GM12878 (cell line): Measurements from ENCODE around the gene MAPK9. TPM values are rescaled to one million over a fixed set of nuclear protein-coding genes. Genes with fewer than 3 reads are reported as not detected.
A peak's percentile ranks its signal among the peaks of the same experiment; 100 is the strongest.

Experiments
- ATAC-seq: fragments of 200-7000 bp; cut with Tn5 transposase; 3 replicates; pipeline ENCODE4 v1.9.1; 2020; ENCODE audit warnings: mild to moderate bottlenecking, moderate library complexity
- Bru-seq: library from RNA; stranded (reverse); fragments of 400-500 nt; gene quantifications from one replicate; lab custom pipeline; 2021; lab: Mats Ljungman, UMichigan
- BruChase-seq, 2 experiments: library from RNA; stranded (reverse); fragments of 400-500 nt; gene quantifications; one replicate each; lab custom pipeline; 2021; lab: Mats Ljungman, UMichigan
- BruUV-seq: library from RNA; stranded (reverse); fragments of 400-500 nt; replicated peaks from 2 replicates; lab custom pipeline; 2021; lab: Mats Ljungman, UMichigan
- CTCF ChIA-PET: fragments of 300-600 bp; sonication (Branson Sonifier 250); formaldehyde crosslinking; extraction: SDS; loops from one replicate; lab custom pipeline; 2021; ENCODE audit warnings: inconsistent platforms; lab: Yijun Ruan, JAX
- POLR2A ChIA-PET: fragments of 350-600 bp; formaldehyde crosslinking; extraction: SDS; loops from one replicate; lab custom pipeline; 2021; ENCODE audit warnings: inconsistent platforms; lab: Charles Lee
- RAD21 ChIA-PET: fragments of 300-600 bp; sonication (Branson Sonifier 250); formaldehyde crosslinking; loops from one replicate; lab custom pipeline; 2023; ENCODE audit warnings: antibody characterized with exemption; ENCODE audit not compliant: unreplicated experiment; lab: Charles Lee
- SMC1A ChIA-PET: fragments of 300-600 bp; sonication (Branson Sonifier 250); formaldehyde crosslinking; loops from one replicate; lab custom pipeline; 2023; ENCODE audit not compliant: unreplicated experiment, uncharacterized antibody; lab: Charles Lee
- DNase-seq: peaks from one replicate; pipeline ENCODE4 v3.0.0-alpha.2; 2011; ENCODE audit warnings: low read depth, low spot score
- FAIRE-seq: peaks from 3 replicates; lab custom pipeline; 2011; peaks lifted over from hg19 to GRCh38; lab: Jason Lieb, UNC
- H2AFZ ChIP-seq: 2 replicates; pipeline ENCODE4 v1.6.0; 2011; ENCODE audit warnings: low read depth, low read length, control low read depth; ENCODE audit not compliant: control insufficient read depth
- H3K27ac ChIP-seq: 2 replicates; pipeline ENCODE4 v1.5.1; 2011; ENCODE audit warnings: control low read depth; ENCODE audit not compliant: control insufficient read depth, insufficient read depth
- H3K27me3 ChIP-seq, 2 experiments: replicated peaks in 1 of 2; 2 replicates each; pipeline versions ENCODE4 v1.6.0 to v1.6.1; 2011; ENCODE audit warnings: low read length in 1 of 2; ENCODE audit not compliant: control insufficient read depth in 2 of 2, insufficient read depth in 2 of 2
- H3K36me3 ChIP-seq, 2 experiments: 2 replicates each; pipeline ENCODE4 v1.5.1; 2011; ENCODE audit warnings: low read length in 1 of 2; ENCODE audit not compliant: control insufficient read depth in 2 of 2, insufficient read depth in 2 of 2
- H3K4me1 ChIP-seq: 2 replicates; pipeline ENCODE4 v1.6.1; 2011; ENCODE audit warnings: mild to moderate bottlenecking, low read length, moderate library complexity, mixed read lengths; ENCODE audit not compliant: control insufficient read depth, insufficient read depth
- H3K4me2 ChIP-seq: 2 replicates; pipeline ENCODE4 v1.6.0; 2011; ENCODE audit warnings: control low read depth; ENCODE audit not compliant: control insufficient read depth, insufficient read depth
- H3K4me3 ChIP-seq: fragments of 200-600 bp; sonication (generic); 2 replicates; pipeline ENCODE4 v1.5.1; 2016
- H3K79me2 ChIP-seq: 2 replicates; pipeline ENCODE4 v1.6.0; 2011; ENCODE audit warnings: low read length; ENCODE audit not compliant: control insufficient read depth, insufficient read depth
- H3K9ac ChIP-seq: 2 replicates; pipeline ENCODE4 v1.8.0; 2011; ENCODE audit warnings: low read length, control low read depth, mixed read lengths; ENCODE audit not compliant: control insufficient read depth, insufficient read depth
- H3K9me3 ChIP-seq: replicated peaks from 3 replicates; pipeline ENCODE4 v1.5.1; 2011; ENCODE audit warnings: mild to moderate bottlenecking, low read length; ENCODE audit not compliant: control insufficient read depth, insufficient read depth
- H4K20me1 ChIP-seq: 2 replicates; pipeline ENCODE4 v1.6.0; 2011; ENCODE audit not compliant: control insufficient read depth, insufficient read depth
- CHD1 ChIP-seq: IDR thresholded peaks from 2 replicates; pipeline ENCODE4 v1.6.1; 2012; ENCODE audit warnings: low read depth, low read length, improper control_type of control experiment
- CREB1 ChIP-seq: IDR thresholded peaks from 2 replicates; pipeline ENCODE4 v1.6.1; 2012; ENCODE audit warnings: low read depth, mild to moderate bottlenecking, inconsistent platforms
- FOS ChIP-seq: IDR thresholded peaks from 3 replicates; pipeline ENCODE4 v1.6.1; 2011; ENCODE audit warnings: borderline replicate concordance; ENCODE audit not compliant: insufficient read length; ENCODE audit errors: extremely low read depth
- IRF3 ChIP-seq: fragments of 450-650 bp; IDR thresholded peaks from 2 replicates; pipeline ENCODE4 v1.6.1; 2014; ENCODE audit warnings: mild to moderate bottlenecking
- LARP7 ChIP-seq: fragments of 450-650 bp; IDR thresholded peaks from 2 replicates; pipeline ENCODE4 v1.6.1; 2017; ENCODE audit warnings: mild to moderate bottlenecking
- MLLT1 ChIP-seq: fragments of 450-650 bp; IDR thresholded peaks from 2 replicates; pipeline ENCODE4 v1.6.1; 2016; ENCODE audit warnings: mild to moderate bottlenecking
- NKRF ChIP-seq: fragments of 450-650 bp; conservative IDR thresholded peaks from 2 replicates; pipeline ENCODE4 v1.6.1; 2017; ENCODE audit warnings: mild to moderate bottlenecking, moderate library complexity
- PAX5 ChIP-seq: IDR thresholded peaks from 2 replicates; pipeline ENCODE4 v1.6.1; 2011; ENCODE audit warnings: low read depth, low read length, borderline replicate concordance
- PKNOX1 ChIP-seq: fragments of 450-650 bp; IDR thresholded peaks from 2 replicates; pipeline ENCODE4 v1.6.1; 2016; ENCODE audit warnings: mild to moderate bottlenecking
- RAD51 ChIP-seq: fragments of 450-650 bp; IDR thresholded peaks from 2 replicates; pipeline ENCODE4 v1.6.1; 2016; ENCODE audit warnings: moderate library complexity, mild to moderate bottlenecking, inconsistent platforms
- SMARCA5 ChIP-seq: fragments of 450-650 bp; IDR thresholded peaks from 2 replicates; pipeline ENCODE4 v1.6.1; 2017; ENCODE audit warnings: mild to moderate bottlenecking
- WGBS: methylation state at CpG from one replicate; pipeline ENCODE4 v1.1.6; 2016; ENCODE audit warnings: low lambda C conversion rate; ENCODE audit not compliant: insufficient replicate concordance, insufficient coverage; ENCODE audit errors: missing lambda C conversion rate; 5-methylcytosine and 5-hydroxymethylcytosine counted together
- in situ Hi-C: fragments of 300-500 bp; cut with MboI; formaldehyde crosslinking; loops from 9 replicates; pipeline ENCODE4 v1.14.3; 2018; ENCODE audit warnings: mixed read lengths
- intact Hi-C: fragments of 100-400 bp; cut with micrococcal nuclease; formaldehyde crosslinking; loops from one replicate; pipeline ENCODE4 v1.14.2; 2022; ENCODE audit not compliant: unreplicated experiment
- long read RNA-seq, 2 experiments: library from polyadenylated mRNA; unstranded; transcript quantifications; one replicate each; pipeline ENCODE4 v2.0.0, GENCODE V29; 2019 to 2020
- polyA minus RNA-seq, 3 experiments: library from RNA; depleted of rRNA, polyadenylated mRNA; stranded (reverse); fragments of >200 nt; gene quantifications; 2 replicates each; pipeline ENCODE4 v1.2.3, GENCODE V29; 2011
- polyA plus RNA-seq, 11 experiments: library from polyadenylated mRNA; depleted of rRNA in 4 of 11; unstranded in 6 of 11; stranded (reverse) in 5 of 11; fragments of >200 nt; fragmentation: Nextera tagmentation in 4 of 11; fragmentation: Illumina TruSeq in 1 of 11; extraction: Ambion mirVana in 4 of 11; extraction: Trizol in 1 of 11; gene quantifications; 1 replicate in 1 of 11; 2 replicates in 10 of 11; pipeline versions ENCODE4 v1.2.1 to v1.2.3, GENCODE V29; 2011 to 2016; ENCODE audit warnings: inconsistent platforms in 2 of 11, missing spikeins in 2 of 11, low read depth in 1 of 11
- total RNA-seq, 4 experiments: library from RNA; depleted of rRNA in 3 of 4; stranded (reverse); fragments of >200 nt in 3 of 4; fragmentation: Illumina TruSeq in 1 of 4; extraction: Trizol in 1 of 4; gene quantifications; 2 replicates each; pipeline versions ENCODE4 v1.2.1 to v1.2.3, GENCODE V29; 2013 to 2021

The MAPK9 gene
- total RNA-seq (2013; cell fraction: nucleolus; rRNA removed): 40.4 and 43.5 TPM in 2 replicates
- total RNA-seq (2014; rRNA removed) (18.5 and 19.5 TPM in 2 replicates), total RNA-seq (2014; rRNA removed; fragmentation: Illumina TruSeq; extraction: Trizol) (23.6 and 23.9 TPM in 2 replicates), total RNA-seq (2021) (29.9 and 31.1 TPM in 2 replicates), polyA plus RNA-seq (2011; rRNA removed) (52.9 and 57.9 TPM in 2 replicates), polyA plus RNA-seq (2014; fragmentation: Illumina TruSeq; extraction: Trizol) (33.5 and 43.4 TPM in 2 replicates), polyA plus RNA-seq (2014; fragmentation: Nextera tagmentation; extraction: Ambion mirVana) (1 to 10 TPM; 4.8 to 6.8 TPM), polyA plus RNA-seq (2014; rRNA removed) (23.1 and 26.8 TPM in 2 replicates), polyA plus RNA-seq (2016; fragmentation: Nextera tagmentation; extraction: Ambion mirVana) (10 to 100 TPM in 1 of 2 experiments, 1 to 10 TPM in 1; 2.1 to 20.3 TPM), polyA minus RNA-seq (2011; rRNA and poly(A)+ RNA removed) (53.9 and 58.7 TPM in 2 replicates), Bru-seq, nascent RNA (percentile 70 among the genes with signal in this experiment), BruChase-seq, experiment 1, labeled RNA remaining after a 6-hour chase (percentile 77 among the genes with signal in this experiment), BruChase-seq, experiment 2, labeled RNA remaining after a 2-hour chase (percentile 77 among the genes with signal in this experiment)
- polyA plus RNA-seq (2011; ENCODE audit: low read depth): 16.3 TPM
- 28.4 and 31.9 TPM in 2 replicates for polyA plus RNA-seq (2011; cell fraction: cytosol; rRNA removed)
- polyA plus RNA-seq (2011; cell fraction: nucleus; rRNA removed): 26.9 and 32.0 TPM in 2 replicates
- polyA plus RNA-seq (2012): 15.5 and 16.2 TPM in 2 replicates
- 16.2 and 20.4 TPM in 2 replicates for polyA minus RNA-seq (2011; cell fraction: cytosol; rRNA and poly(A)+ RNA removed)
- 16.1 and 26.7 TPM in 2 replicates for polyA minus RNA-seq (2011; cell fraction: nucleus; rRNA and poly(A)+ RNA removed)
- long read RNA-seq, experiment 1, partial matches to known transcripts: 0 of 1 reads
- long read RNA-seq, experiment 1, other reads (novel, unspliced or antisense): 1 of 1 reads
- long read RNA-seq, experiment 2, partial matches to known transcripts: 11 of 13 reads
- long read RNA-seq, experiment 2, other reads (novel, unspliced or antisense): 2 of 13 reads

GRCh38 chr5:180291943-180292831 is at the start of gene MAPK9:
TSS of gene MAPK9 (minus strand) at chr5:180292083. CDS start at chr5:180280561, 11,522 bp downstream.
- no peaks in the 10 kb centered on the region for H3K27me3 ChIP-seq
- under 1% methylated on average over 64 of the region's 122 CpGs for WGBS
- no peaks in the 10 kb centered on the region; the same call in 1 of the 2 replicates for H4K20me1 ChIP-seq
- DNase-seq: no peak
- H3K4me1 ChIP-seq: peaks cover 6% of the 10 kb centered on the region
- H2AFZ ChIP-seq: peak within 1 kb of the TSS; percentile 94
- ChIA-PET POLR2A (no interaction called here), CTCF (interaction anchor here (0.6 to 8.8 kb wide), 13 partner anchors 10 to 365 kb away, joined by 3 to 139 read pairs (median 3); no protein-coding TSS in a partner anchor), RAD21 (interaction anchor here (0.6 to 3.6 kb wide), 5 partner anchors 15 to 314 kb away, joined by 3 to 33 read pairs (median 4); no protein-coding TSS in a partner anchor), SMC1A (interaction anchor here (2.2 to 3.0 kb wide), 3 partner anchors 23 to 89 kb away, joined by 6 to 28 read pairs (median 11); no protein-coding TSS in a partner anchor)
- in situ Hi-C loops (loop anchor here (5.0 kb wide), 1 partner anchor 185 kb away; no protein-coding TSS in a partner anchor), intact Hi-C loops (loop anchor here (2.0 kb wide), 1 partner anchor 315 kb away; no protein-coding TSS in a partner anchor)
- ATAC-seq: peak; percentile 86
- no peak for FAIRE-seq
- peaks cover 20% of the 10 kb centered on the region for H3K79me2 ChIP-seq
- H3K9ac ChIP-seq: peak within 1 kb of the TSS; percentile 80
- H3K4me3 ChIP-seq: peak within 1 kb of the TSS; percentile 90
- H3K27ac ChIP-seq: peak within 1 kb of the TSS; percentile 73
- peak within 1 kb of the TSS; percentile 89 for H3K4me2 ChIP-seq
- no peaks in the 10 kb centered on the region; a peak in 1 of 4 replicates for H3K36me3 ChIP-seq
- H3K9me3 ChIP-seq: no peaks in the 10 kb centered on the region; the same call in 2 of the 3 replicates
- BruUV-seq: no TSS peak
- TF ChIP-seq IRF3 (peak; percentile 67; the same call in 1 of the 2 replicates), MLLT1 (no peak), RAD51 (0 out of 2 replicates have a peak, but pooled peaks have one; percentile 11), LARP7 (peak; percentile 97), PAX5 (no peak), NKRF (peak; percentile 89), FOS (peak; percentile 82), CHD1 (no peak), CREB1 (0 out of 2 replicates have a peak, but pooled peaks have one; percentile 11), SMARCA5 (peak; percentile 23), PKNOX1 (peak; percentile 91)
